ENCODE measurements around the gene NUDT16.

DNA sequence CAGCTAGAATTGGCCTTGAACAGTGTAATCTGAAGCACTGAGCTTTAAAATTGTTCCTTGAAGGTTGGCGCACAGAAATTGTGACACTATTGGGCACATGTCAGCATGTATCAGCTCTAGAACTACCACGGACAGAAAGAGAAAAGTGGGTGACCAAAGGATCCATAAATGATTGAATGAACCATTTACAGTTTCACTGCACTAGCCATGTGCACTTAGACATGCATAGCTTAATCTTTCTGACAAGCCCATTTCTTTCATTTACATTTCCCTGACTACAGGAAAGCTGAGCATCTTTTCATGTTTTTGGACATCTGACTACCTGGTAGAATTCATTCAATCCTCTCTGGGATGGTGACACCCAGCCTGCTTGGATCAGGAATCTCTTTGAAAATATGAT is 36.2 kb downstream of the NUDT16 start:
- TF ChIP-seq, protein P1, sequence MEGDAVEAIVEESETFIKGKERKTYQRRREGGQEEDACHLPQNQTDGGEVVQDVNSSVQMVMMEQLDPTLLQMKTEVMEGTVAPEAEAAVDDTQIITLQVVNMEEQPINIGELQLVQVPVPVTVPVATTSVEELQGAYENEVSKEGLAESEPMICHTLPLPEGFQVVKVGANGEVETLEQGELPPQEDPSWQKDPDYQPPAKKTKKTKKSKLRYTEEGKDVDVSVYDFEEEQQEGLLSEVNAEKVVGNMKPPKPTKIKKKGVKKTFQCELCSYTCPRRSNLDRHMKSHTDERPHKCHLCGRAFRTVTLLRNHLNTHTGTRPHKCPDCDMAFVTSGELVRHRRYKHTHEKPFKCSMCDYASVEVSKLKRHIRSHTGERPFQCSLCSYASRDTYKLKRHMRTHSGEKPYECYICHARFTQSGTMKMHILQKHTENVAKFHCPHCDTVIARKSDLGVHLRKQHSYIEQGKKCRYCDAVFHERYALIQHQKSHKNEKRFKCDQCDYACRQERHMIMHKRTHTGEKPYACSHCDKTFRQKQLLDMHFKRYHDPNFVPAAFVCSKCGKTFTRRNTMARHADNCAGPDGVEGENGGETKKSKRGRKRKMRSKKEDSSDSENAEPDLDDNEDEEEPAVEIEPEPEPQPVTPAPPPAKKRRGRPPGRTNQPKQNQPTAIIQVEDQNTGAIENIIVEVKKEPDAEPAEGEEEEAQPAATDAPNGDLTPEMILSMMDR (conservative IDR thresholded peaks at IDR 0.05), result no peak
- no peak for TF ChIP-seq ZFX (IDR thresholded peaks at IDR 0.05)

All from C4-2B (cell line).